Skin epidermis (tissue), 12 donors: ENCODE results near the gene HUS1B.
A peak's percentile ranks its signal among the peaks of the same experiment; 100 is the strongest.
"Not testable (repeated sequence)": the region's sequence is repeated elsewhere in the genome, so short reads cannot be mapped to it uniquely, and the experiment has no call there.

ENCODE experiments used
- H3K27ac ChIP-seq, 21 experiments: fragments of 200-600 bp; sonication (generic) in 11 of 21; one replicate each; pipeline ENCODE4 v1.5.0; 2020; ENCODE audit warnings: mild to moderate bottlenecking in 3 of 21, inconsistent platforms in 2 of 21, moderate library complexity in 2 of 21
- H3K4me3 ChIP-seq, 7 experiments: fragments of 200-600 bp; sonication (generic) in 2 of 7; one replicate each; pipeline ENCODE4 v1.5.0; 2020; ENCODE audit warnings: inconsistent platforms in 2 of 7, mild to moderate bottlenecking in 2 of 7, moderate library complexity in 1 of 7

The HUS1B gene

GRCh38 chr6:680666-681340 lies 23.9 kb upstream of the HUS1B start:
- Histone ChIP-seq H3K4me3 (no peak overlapping the region), H3K27ac (no peak overlapping the region)

- no peak overlapping the region for H3K27ac ChIP-seq
- no peak overlapping the region for H3K4me3 ChIP-seq
These were observed 23.4 kb upstream of the HUS1B start for GRCh38 chr6:680251-680650.

GRCh38 chr6:679282-679681 lies 22.4 kb upstream of the HUS1B start:
- H3K4me3 ChIP-seq: no peak overlapping the region
- H3K27ac ChIP-seq: no peak overlapping the region

GRCh38 chr6:678520-678919 lies 21.6 kb upstream of the HUS1B start:
- H3K4me3 ChIP-seq: no peak overlapping the region
- no peak overlapping the region for H3K27ac ChIP-seq

GRCh38 chr6:677919-678318 lies 21.0 kb upstream of the HUS1B start:
- Histone ChIP-seq H3K27ac (no peak overlapping the region), H3K4me3 (no peak overlapping the region)

GRCh38 chr6:674956-675355 lies 18.1 kb upstream of the HUS1B start:
- H3K27ac ChIP-seq: no peak overlapping the region

GRCh38 chr6:674406-674805 lies 17.5 kb upstream of the HUS1B start:
- no peak overlapping the region for H3K4me3 ChIP-seq
- no peak overlapping the region for H3K27ac ChIP-seq

More at GRCh38 chr6:674956-675355, 18.1 kb upstream of the HUS1B start:
- H3K4me3 ChIP-seq: no peak overlapping the region

GRCh38 chr6:667253-667927 lies 10.5 kb upstream of the HUS1B start:
- H3K4me3 ChIP-seq: no peak overlapping the region
- H3K27ac ChIP-seq: peak overlapping the region in 1 of 21 experiments; percentile 31

GRCh38 chr6:665403-666267 lies 8.7 kb upstream of the HUS1B start:
- H3K4me3 ChIP-seq: no peak overlapping the region
- no peak overlapping the region for H3K27ac ChIP-seq

GRCh38 chr6:663788-664187 lies 6.9 kb upstream of the HUS1B start:
- H3K4me3 ChIP-seq: not testable (repeated sequence)

GRCh38 chr6:659716-660581 lies 3.0 kb upstream of the HUS1B start:
- Histone ChIP-seq H3K27ac (no peak overlapping the region), H3K4me3 (no peak overlapping the region)

More at GRCh38 chr6:663788-664187, 6.9 kb upstream of the HUS1B start:
- H3K27ac ChIP-seq: not testable (repeated sequence)

GRCh38 chr6:658244-658643 lies 1.3 kb upstream of the HUS1B start:
- Histone ChIP-seq H3K27ac (no peak overlapping the region), H3K4me3 (no peak overlapping the region)

GRCh38 chr6:657743-658142 lies 843 bp upstream of the HUS1B start:
- no peak overlapping the region for H3K27ac ChIP-seq

GRCh38 chr6:654136-654535 lies 2.8 kb downstream of the HUS1B start:
- Histone ChIP-seq H3K4me3 (no peak overlapping the region), H3K27ac (no peak overlapping the region)

More at GRCh38 chr6:657743-658142, 843 bp upstream of the HUS1B start:
- no peak overlapping the region for H3K4me3 ChIP-seq

GRCh38 chr6:652865-653264 lies 4.0 kb downstream of the HUS1B start:
- H3K4me3 ChIP-seq: no peak overlapping the region
- no peak overlapping the region for H3K27ac ChIP-seq

- no peak overlapping the region for H3K4me3 ChIP-seq
- no peak overlapping the region for H3K27ac ChIP-seq
These were observed 6.8 kb downstream of the HUS1B start for GRCh38 chr6:650098-650497.

- Histone ChIP-seq H3K4me3 (no peak overlapping the region), H3K27ac (no peak overlapping the region)
These were observed 14.1 kb downstream of the HUS1B start for GRCh38 chr6:642805-643204.

- Histone ChIP-seq H3K4me3 (no peak overlapping the region), H3K27ac (no peak overlapping the region)
These were observed 15.5 kb downstream of the HUS1B start for GRCh38 chr6:641225-641985.

GRCh38 chr6:636488-636887 lies 20.4 kb downstream of the HUS1B start:
- no peak overlapping the region for H3K27ac ChIP-seq
- H3K4me3 ChIP-seq: no peak overlapping the region
